Activated CD4-positive, alpha-beta memory T cell treated with anti-CD3 and anti-CD28 coated beads for 36 hours (primary cell): Measurements from ENCODE around the gene HRH3. TPM values are rescaled to one million over a fixed set of nuclear protein-coding genes. Genes with fewer than 3 reads are reported as not detected.

Experiments
- CTCF ChIA-PET: fragments of 350-600 bp; sonication (Branson Sonifier 250); formaldehyde crosslinking; loops from one replicate; lab custom pipeline; 2021; ENCODE audit warnings: antibody characterized with exemption, inconsistent platforms; lab: Charles Lee
- POLR2A ChIA-PET: fragments of 350-600 bp; sonication (Branson Sonifier 250); formaldehyde crosslinking; loops from one replicate; lab custom pipeline; 2021; ENCODE audit warnings: antibody characterized with exemption; lab: Charles Lee
- DNase-seq: peaks from one replicate; pipeline ENCODE4 v3.0.0-alpha.2; 2020
- H3K27ac Mint-ChIP-seq: one replicate; pipeline ENCODE4 v1.8.0; 2021; ENCODE audit warnings: mixed read lengths
- H3K27me3 Mint-ChIP-seq: one replicate; pipeline ENCODE4 v1.8.0; 2021; ENCODE audit warnings: mixed read lengths
- H3K36me3 Mint-ChIP-seq: one replicate; pipeline ENCODE4 v1.8.0; 2021; ENCODE audit warnings: mixed read lengths
- H3K4me1 Mint-ChIP-seq: one replicate; pipeline ENCODE4 v1.8.0; 2021; ENCODE audit warnings: low read depth, mixed read lengths
- H3K4me3 Mint-ChIP-seq: one replicate; pipeline ENCODE4 v1.8.0; 2021; ENCODE audit warnings: mild to moderate bottlenecking, mixed read lengths
- H3K9me3 Mint-ChIP-seq: one replicate; pipeline ENCODE4 v1.8.0; 2021; ENCODE audit warnings: mixed read lengths
- intact Hi-C: fragments of 100-400 bp; cut with micrococcal nuclease; formaldehyde crosslinking; loops from one replicate; pipeline ENCODE4 v1.15.1; 2023
- total RNA-seq, 2 experiments: library from RNA; stranded (reverse); gene quantifications; one replicate each; pipeline ENCODE4 v1.2.3, GENCODE V29; 2021

The HRH3 gene
- total RNA-seq, 2 experiments from 2014 or later: not detected

DNA sequence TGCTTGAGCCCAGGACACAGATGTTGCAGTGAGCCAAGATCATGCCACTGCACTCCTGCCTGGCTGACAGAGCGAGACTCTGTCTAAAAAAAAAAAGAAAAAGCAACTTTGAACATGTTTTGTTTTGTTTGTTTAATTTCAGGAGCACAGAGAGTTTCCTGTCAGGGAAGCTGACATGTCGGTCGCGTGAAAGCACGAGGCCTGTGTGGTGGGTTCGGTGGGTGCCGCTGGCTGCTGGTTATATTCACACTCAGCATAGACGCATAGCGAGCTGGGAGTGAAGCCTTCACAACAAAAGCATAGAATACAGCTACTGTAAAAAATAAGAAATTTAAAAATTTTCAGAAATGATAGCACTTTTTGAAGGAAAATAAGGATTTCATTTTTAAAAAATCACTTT is 22.8 kb downstream of the HRH3 start:
- H3K27me3 Mint-ChIP-seq: no peaks in the 10 kb centered on the region
- intact Hi-C loops: no loop called here
- no peaks in the 10 kb centered on the region for H3K4me1 Mint-ChIP-seq
- no peak for DNase-seq
- ChIA-PET POLR2A (interaction anchor here (0.5 kb wide), 1 partner anchor 9 kb away, joined by 3 read pairs; no protein-coding TSS in a partner anchor), CTCF (interaction anchor here (1.0 kb wide), 1 partner anchor 9 kb away, joined by 3 read pairs; no protein-coding TSS in a partner anchor)
- H3K27ac Mint-ChIP-seq: no peak overlapping the region
- no peaks in the 10 kb centered on the region for H3K9me3 Mint-ChIP-seq
- H3K4me3 Mint-ChIP-seq: no peak overlapping the region
- peaks cover 31% of the 10 kb centered on the region for H3K36me3 Mint-ChIP-seq

DNA sequence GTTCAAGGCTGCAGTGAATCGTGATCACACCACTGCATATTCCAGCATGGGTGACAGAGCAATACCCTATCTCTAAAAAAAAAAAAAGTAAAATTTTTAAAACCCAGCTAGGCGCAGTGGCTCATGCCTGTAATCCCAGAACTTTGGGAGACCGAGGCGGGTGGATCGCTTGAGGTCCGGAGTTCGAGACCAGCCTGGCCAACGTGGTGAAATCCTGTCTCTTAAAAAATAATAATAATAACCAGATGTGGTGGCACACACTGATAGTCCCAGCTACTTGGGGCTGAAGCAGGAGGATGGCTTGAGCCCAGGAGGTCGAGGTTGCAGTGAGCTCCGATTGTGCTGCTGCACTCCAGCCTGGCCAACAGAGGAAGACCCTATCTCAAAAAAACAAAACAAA is 23.8 kb downstream of the HRH3 start:
- POLR2A ChIA-PET: no interaction called here
- Mint-ChIP-seq H3K9me3 (no peaks in the 10 kb centered on the region), H3K36me3 (peaks cover 25% of the 10 kb centered on the region), H3K27ac (no peak overlapping the region), H3K4me3 (no peak overlapping the region), H3K4me1 (no peaks in the 10 kb centered on the region), H3K27me3 (no peaks in the 10 kb centered on the region)
- intact Hi-C loops: no loop called here
- DNase-seq: no peak
- CTCF ChIA-PET: interaction anchor here (1.0 kb wide), 1 partner anchor 8 kb away, joined by 3 read pairs; no protein-coding TSS in a partner anchor

DNA sequence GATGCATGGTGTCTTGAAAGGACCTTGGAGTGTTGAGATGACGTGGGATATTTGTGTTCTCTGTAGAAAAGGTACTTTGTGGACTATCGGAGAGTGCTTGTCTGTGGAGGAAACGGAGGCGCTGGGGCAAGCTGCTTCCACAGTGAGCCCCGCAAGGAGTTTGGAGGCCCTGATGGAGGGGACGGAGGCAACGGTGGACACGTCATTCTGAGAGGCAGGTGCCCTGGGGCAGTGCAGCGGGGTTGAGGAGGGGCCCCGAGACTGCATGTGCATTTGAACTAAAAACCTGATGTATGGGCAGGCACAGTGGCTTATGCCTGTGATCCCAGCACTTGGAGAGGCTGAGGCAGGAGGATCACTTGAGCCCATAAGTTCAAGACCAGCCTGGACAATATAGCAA is 24.3 kb downstream of the HRH3 start:
- H3K36me3 Mint-ChIP-seq: peaks cover 25% of the 10 kb centered on the region
- no peak overlapping the region for H3K27ac Mint-ChIP-seq
- no peaks in the 10 kb centered on the region for H3K9me3 Mint-ChIP-seq
- no peaks in the 10 kb centered on the region for H3K27me3 Mint-ChIP-seq
- H3K4me1 Mint-ChIP-seq: no peaks in the 10 kb centered on the region
- intact Hi-C loops: no loop called here
- ChIA-PET POLR2A (no interaction called here), CTCF (interaction anchor here (0.6 kb wide), 1 partner anchor 54 kb away, joined by 3 read pairs; no protein-coding TSS in a partner anchor)
- no peak for DNase-seq
- H3K4me3 Mint-ChIP-seq: no peak overlapping the region

DNA sequence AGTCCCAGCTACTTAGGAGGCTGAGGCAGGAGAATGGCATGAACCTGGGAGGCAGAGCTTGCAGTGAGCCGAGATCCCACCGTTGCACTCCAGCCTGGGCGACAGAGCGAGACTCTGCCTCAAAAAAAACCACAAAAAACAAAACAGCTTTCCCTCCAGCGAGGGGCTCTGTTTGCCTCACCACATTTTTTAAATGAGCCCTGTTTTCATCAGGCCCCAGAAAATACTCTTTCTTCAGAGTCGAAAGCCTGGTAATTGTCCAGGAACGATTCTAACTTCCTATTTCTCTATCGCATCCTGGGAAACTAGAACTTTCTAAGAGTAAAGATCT is 25.0 kb downstream of the HRH3 start:
- no peak for DNase-seq
- CTCF ChIA-PET: interaction anchor here (0.6 kb wide), 2 partner anchors 53 to 178 kb away, joined by 3 read pairs; no protein-coding TSS in a partner anchor
- H3K36me3 Mint-ChIP-seq: peaks cover 20% of the 10 kb centered on the region
- no peak overlapping the region for H3K4me3 Mint-ChIP-seq
- intact Hi-C loops: no loop called here
- no peaks in the 10 kb centered on the region for H3K9me3 Mint-ChIP-seq
- H3K27ac Mint-ChIP-seq: no peak overlapping the region
- H3K4me1 Mint-ChIP-seq: no peaks in the 10 kb centered on the region
- POLR2A ChIA-PET: no interaction called here
- no peaks in the 10 kb centered on the region for H3K27me3 Mint-ChIP-seq

DNA sequence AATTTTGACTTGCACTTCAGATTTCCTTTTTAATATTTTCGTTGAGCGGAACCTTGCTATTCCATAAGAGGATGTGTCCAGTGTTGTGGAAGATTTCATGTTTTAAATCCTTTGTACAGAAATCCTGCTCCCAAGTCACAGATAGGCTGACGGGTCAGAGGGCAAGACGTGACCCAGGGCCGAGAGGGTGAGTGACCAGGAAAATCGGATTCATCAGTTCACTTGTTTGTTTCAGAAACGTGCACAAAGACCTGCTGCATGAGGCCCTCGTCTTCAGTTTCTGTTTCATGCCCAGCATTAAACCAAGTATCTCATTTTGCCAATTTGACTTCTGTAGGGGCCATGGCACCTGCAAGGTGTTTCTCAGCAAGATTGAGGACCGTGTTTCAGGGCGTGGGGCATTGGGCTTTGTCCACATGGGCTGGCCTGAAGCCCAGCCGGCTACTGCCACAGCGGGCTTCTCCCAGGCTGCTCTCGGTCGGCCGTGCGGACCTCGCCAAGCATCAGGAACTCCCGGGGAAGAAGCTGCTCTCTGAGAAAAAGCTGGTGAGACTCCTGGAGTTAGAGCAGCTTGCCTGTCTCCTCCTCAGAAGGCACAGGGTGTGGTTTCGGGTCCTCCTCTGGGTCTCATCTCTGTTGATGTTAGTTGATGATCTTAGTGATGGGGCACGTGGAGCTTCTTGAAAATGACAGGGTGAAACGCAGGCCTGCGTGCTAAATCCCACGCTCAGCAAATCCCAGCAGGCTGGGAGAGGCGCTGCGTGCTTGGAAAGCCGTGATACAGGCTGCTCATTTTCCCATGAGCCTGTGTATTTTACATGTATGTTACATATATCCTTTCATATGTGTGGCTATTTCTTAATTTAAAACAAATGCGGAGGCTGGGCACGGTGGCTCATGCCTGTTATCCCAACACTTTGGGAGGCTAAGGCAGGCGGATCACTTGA is 26.7 kb downstream of the HRH3 start:
- CTCF ChIA-PET: no interaction called here
- Mint-ChIP-seq H3K4me3 (no peak overlapping the region), H3K9me3 (no peaks in the 10 kb centered on the region), H3K27me3 (no peaks in the 10 kb centered on the region), H3K36me3 (peaks cover 10% of the 10 kb centered on the region), H3K4me1 (no peaks in the 10 kb centered on the region), H3K27ac (no peak overlapping the region)
- intact Hi-C loops: no loop called here
- POLR2A ChIA-PET: no interaction called here
- no peak for DNase-seq

DNA sequence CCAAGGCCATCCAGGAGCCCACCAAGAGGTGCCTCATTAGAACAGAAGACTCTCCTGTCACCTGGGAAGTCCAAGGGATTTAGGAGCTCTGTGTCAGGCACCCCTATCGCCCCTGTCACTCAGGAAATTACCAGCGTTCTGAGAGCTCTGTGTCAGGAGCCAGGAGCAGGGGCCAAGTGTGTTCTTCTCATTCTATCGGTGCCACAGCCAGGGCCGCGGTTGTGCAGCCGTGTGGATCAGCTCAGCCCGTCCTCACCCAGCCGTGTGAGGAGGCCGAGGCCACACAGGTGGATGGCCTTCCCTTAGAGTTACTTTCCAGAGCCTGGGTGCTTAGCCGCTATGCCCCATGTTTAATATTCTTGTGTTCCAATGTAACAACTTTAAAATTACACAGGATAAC is 27.4 kb downstream of the HRH3 start:
- CTCF ChIA-PET: no interaction called here
- no peak for DNase-seq
- Mint-ChIP-seq H3K4me1 (peaks cover 2% of the 10 kb centered on the region), H3K4me3 (no peak overlapping the region), H3K27me3 (no peaks in the 10 kb centered on the region), H3K9me3 (no peaks in the 10 kb centered on the region), H3K36me3 (peaks cover 10% of the 10 kb centered on the region), H3K27ac (no peak overlapping the region)
- intact Hi-C loops: no loop called here
- POLR2A ChIA-PET: no interaction called here

DNA sequence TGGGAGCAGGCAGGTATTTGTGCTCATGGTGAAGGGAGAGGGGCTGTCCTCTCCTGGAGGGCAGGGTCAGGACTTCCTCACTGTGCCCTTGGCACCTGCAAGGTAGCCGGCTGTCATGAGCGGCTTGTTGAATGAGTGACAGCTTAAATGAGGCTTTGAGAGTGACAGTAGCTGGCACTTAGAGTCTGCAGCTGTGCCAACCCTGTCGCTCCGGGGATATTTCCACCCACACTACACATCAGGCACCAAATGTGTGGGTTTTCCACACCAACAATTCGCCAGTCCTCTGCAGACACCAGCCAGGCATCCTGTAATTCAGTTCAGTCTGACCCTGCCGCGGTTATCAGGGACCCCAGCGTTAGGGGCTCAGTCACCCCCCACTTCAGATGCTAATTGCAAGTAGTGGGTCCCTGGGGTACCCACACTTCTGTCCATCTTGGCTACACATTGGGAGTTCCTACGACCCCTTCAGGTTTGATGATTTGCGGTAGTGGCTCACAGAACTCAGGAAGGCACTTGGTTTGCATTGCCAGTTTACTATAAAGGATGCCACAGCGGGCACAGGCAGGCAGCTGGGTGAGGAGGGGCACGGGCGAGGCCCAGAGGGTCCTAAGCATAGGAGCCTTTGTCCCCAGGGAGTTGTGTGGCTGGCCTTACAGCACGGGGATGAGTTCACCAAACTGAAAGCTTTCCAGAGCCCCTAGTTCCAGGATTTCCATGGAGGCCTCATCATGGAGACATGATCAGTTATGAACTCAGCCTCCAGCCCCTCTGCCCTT is 28.1 kb downstream of the HRH3 start:
- Mint-ChIP-seq H3K4me1 (peaks cover 7% of the 10 kb centered on the region), H3K36me3 (peaks cover 10% of the 10 kb centered on the region), H3K27me3 (no peaks in the 10 kb centered on the region), H3K27ac (no peak overlapping the region), H3K9me3 (no peaks in the 10 kb centered on the region), H3K4me3 (no peak overlapping the region)
- DNase-seq: no peak
- POLR2A ChIA-PET: no interaction called here
- intact Hi-C loops: no loop called here
- CTCF ChIA-PET: no interaction called here

DNA sequence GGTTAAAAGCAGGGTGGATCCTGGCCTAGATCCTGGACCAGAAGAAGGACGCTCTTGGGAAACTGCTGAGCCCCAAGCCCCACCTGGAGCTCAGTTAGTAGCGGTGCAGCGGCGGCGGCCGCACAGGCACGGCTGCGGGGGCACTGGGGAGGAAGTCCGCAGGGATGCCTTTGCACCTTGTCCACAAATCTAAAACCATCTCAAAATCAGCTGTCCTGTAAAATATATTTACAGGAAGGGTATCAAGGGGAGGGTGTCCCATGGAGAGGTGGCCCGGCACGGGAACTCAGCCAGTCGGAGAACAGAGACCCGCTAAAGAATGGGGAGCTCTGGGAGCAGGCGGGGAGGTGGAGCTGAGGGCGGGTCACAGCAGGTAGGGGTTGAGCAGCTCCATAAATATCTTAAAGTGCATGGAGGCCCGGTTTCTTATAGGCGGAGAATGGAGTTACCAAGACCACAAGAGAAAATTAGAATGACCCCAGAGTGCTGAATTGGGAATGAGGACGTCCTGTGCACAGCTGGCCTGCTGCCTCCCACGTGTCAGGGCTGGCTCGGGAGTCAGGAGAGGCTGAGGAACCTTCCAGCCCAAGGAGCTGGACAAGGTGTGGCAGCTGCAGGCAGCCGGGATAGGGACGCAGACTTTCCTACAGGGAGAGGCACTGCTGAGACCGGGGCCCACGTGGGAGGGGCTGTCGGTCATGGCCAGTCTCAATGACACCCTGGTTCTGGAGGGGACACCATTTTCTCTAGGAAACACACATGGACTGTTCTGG is 29.3 kb downstream of the HRH3 start:
- POLR2A ChIA-PET: no interaction called here
- DNase-seq: no peak
- intact Hi-C loops: no loop called here
- Mint-ChIP-seq H3K36me3 (peaks cover 10% of the 10 kb centered on the region), H3K4me1 (peaks cover 14% of the 10 kb centered on the region), H3K9me3 (no peaks in the 10 kb centered on the region), H3K27ac (no peak overlapping the region), H3K4me3 (no peak overlapping the region), H3K27me3 (no peaks in the 10 kb centered on the region)
- CTCF ChIA-PET: no interaction called here

DNA sequence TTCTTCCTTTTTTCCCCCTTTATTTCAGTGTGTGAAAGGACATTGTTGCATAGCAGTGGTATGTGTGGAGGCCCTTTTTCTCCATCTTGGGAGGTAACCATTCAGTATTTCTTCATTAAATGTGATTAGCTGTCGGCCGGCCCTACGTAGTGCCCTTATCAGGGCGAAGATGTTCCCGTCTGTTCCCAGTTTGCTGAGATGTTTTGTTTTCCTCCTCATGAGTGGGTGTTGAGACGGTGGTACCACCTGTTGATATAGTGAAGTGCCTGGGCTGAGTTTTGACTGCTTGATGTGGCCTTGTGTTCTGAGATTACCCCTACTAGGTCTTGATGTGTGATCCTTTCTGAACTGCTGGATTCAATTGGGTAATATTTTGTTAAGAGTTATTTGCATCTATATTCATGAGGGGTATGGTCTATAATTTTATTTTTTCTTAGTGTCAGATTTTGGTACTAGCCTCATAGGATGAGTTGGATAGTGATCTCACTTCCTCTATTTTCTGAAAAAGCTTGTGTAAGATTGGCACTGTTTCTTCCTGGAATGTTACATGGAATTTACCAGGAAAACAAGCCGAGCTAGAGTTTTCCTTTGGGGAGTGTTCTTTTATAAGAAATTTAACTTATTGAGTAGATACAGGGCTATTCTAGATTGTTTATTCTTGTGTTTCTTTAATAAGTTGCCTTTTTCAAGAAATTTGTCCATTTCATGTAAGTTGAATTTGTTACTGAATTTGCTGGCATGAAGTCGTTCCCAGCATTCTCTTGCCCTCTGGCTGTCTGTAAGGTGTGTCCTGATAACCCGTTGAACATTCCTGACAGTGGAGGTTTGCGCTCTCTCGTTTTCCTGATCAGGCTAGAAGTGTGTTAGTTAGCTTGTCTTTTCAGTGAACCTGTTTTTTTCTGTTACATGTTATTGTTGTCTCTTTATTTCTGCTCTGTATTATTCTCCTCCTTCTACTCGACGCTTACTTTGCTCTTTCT is 32.9 kb downstream of the HRH3 start:
- no peak overlapping the region for H3K27ac Mint-ChIP-seq
- intact Hi-C loops: no loop called here
- DNase-seq: no peak
- peaks cover 33% of the 10 kb centered on the region for H3K4me1 Mint-ChIP-seq
- POLR2A ChIA-PET: no interaction called here
- CTCF ChIA-PET: interaction anchor here (1.2 kb wide), 1 partner anchor 10 kb away, joined by 3 read pairs; no protein-coding TSS in a partner anchor
- peaks cover 9% of the 10 kb centered on the region for H3K36me3 Mint-ChIP-seq
- H3K9me3 Mint-ChIP-seq: no peaks in the 10 kb centered on the region
- no peaks in the 10 kb centered on the region for H3K27me3 Mint-ChIP-seq
- H3K4me3 Mint-ChIP-seq: no peak overlapping the region

DNA sequence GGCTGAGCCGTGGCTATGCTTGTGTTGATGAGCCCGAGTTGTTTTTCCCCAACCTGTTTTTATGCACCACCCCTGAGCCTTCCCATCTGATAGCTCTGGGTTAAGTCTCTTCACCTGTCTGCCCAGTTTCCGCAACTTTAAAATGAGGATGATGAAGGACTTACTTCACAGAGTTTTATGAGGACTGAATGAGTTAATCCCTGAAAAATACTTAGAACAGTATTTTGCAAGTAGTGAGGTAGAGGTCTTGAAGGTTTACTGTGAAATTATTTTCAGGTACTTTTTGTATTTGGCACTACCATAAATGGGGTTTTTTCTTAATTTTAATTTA is 34.0 kb downstream of the HRH3 start:
- Mint-ChIP-seq H3K27ac (no peak overlapping the region), H3K4me3 (no peak overlapping the region), H3K36me3 (peaks cover 7% of the 10 kb centered on the region), H3K27me3 (no peaks in the 10 kb centered on the region), H3K9me3 (no peaks in the 10 kb centered on the region), H3K4me1 (peaks cover 39% of the 10 kb centered on the region)
- intact Hi-C loops: no loop called here
- DNase-seq: no peak
- POLR2A ChIA-PET: no interaction called here
- CTCF ChIA-PET: no interaction called here
